Measurements from ENCODE around the gene AFAP1L1.

- TF ChIP-seq EZH2 (IDR thresholded peaks at IDR 0.05) (no peak), POLR2AphosphoS5 (IDR thresholded peaks at IDR 0.05; ENCODE audit: borderline replicate concordance, low read depth, low read length) (no peak)
Observed at GRCh38 chr5:149223081-149223848, 48.4 kb upstream of the AFAP1L1 start.
